ENCODE measurements around the gene PHACTR1.

PHACTR1 gene

DNA sequence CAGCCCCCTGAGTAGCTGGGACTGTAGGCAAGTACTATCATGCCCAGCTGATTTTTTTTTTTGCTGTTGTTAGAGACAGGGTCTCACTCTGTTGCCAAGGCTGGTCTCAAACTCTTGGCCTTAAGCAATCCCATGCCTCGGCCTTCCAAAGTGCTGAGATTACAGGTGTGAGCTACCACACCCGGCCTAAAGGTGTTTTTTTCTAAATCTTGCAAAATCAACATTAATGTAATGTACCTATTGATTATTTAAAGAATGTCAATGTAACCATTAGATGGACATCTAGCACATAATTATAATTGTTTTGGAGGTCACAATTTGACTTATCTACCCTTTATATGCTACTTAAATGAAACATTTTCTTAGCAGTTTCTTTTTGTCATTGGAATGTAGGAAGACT is 126.1 kb downstream of the PHACTR1 start:
- H3K4me3 ChIP-seq (ENCODE audit: low read depth, low read length), result no peak overlapping the region
- no peak for DNase-seq (ENCODE audit: low read depth)
- TF ChIP-seq, protein P1, sequence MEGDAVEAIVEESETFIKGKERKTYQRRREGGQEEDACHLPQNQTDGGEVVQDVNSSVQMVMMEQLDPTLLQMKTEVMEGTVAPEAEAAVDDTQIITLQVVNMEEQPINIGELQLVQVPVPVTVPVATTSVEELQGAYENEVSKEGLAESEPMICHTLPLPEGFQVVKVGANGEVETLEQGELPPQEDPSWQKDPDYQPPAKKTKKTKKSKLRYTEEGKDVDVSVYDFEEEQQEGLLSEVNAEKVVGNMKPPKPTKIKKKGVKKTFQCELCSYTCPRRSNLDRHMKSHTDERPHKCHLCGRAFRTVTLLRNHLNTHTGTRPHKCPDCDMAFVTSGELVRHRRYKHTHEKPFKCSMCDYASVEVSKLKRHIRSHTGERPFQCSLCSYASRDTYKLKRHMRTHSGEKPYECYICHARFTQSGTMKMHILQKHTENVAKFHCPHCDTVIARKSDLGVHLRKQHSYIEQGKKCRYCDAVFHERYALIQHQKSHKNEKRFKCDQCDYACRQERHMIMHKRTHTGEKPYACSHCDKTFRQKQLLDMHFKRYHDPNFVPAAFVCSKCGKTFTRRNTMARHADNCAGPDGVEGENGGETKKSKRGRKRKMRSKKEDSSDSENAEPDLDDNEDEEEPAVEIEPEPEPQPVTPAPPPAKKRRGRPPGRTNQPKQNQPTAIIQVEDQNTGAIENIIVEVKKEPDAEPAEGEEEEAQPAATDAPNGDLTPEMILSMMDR (IDR thresholded peaks at IDR 0.05; ENCODE audit: insufficient read depth, low read depth, low read length, missing control alignments), result no peak

GRCh38 chr6:12844284-12845223 is 128.0 kb downstream of the PHACTR1 start:
- H3K4me3 ChIP-seq (ENCODE audit: low read depth, low read length), result no peak overlapping the region
- TF ChIP-seq, protein P1 (IDR thresholded peaks at IDR 0.05; ENCODE audit: insufficient read depth, low read depth, low read length, missing control alignments), result peak; percentile 63
- DNase-seq (ENCODE audit: low read depth), result peak; percentile 45

- no peak for DNase-seq (ENCODE audit: low read depth)
- H3K4me3 ChIP-seq (ENCODE audit: low read depth, low read length), result no peak overlapping the region
- TF ChIP-seq, protein P1 (IDR thresholded peaks at IDR 0.05; ENCODE audit: insufficient read depth, low read depth, low read length, missing control alignments), result no peak
These were observed 128.8 kb downstream of the PHACTR1 start for GRCh38 chr6:12845224-12846004.

DNA sequence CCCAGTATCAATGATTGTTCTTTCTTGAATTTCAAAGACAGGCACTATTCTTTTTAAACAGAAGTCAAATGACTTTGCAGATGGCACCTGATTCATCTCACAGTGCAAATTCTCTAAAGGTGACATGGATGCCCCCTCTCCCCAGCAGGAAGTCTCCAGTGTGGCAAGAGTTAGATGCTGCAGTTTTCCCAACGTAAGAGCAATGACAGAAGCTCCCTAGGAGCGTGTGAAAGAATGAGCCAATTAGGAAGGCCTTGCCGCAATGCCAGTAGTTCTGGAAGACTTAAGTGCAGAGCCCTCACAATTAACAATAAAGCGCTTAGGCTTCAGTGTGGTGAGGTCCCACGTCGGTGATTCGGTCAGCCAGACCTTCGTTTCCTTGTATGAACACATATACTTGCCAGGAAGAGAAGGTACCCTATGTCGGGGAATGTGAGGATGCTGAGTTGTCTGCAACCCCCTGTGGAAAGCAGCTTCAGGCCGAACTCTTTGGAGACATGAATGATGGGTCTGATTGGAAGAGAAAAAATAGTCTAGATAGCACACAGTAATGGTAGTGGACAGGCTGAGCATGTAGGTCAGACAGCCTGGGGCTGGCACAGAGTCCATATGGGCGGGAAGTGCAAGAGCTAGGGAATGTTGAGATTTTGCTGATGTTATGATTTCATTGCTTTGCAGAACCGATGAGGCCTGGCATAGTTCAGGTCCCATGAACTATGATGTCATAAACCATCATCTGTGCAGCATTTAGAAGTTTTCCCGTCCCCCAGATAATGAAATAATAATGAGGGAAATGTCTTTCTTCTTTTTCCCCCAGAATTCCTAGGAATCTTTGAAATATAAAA is 132.6 kb downstream of the PHACTR1 start:
- DNase-seq (ENCODE audit: low read depth), result no peak
- H3K4me3 ChIP-seq (ENCODE audit: low read depth, low read length), result no peak overlapping the region
- TF ChIP-seq, protein P1 (IDR thresholded peaks at IDR 0.05; ENCODE audit: insufficient read depth, low read depth, low read length, missing control alignments), result no peak

GRCh38 chr6:12849809-12850198 is 133.2 kb downstream of the PHACTR1 start:
- no peak for DNase-seq (ENCODE audit: low read depth)
- H3K4me3 ChIP-seq (ENCODE audit: low read depth, low read length), result no peak overlapping the region
- TF ChIP-seq, protein P1 (IDR thresholded peaks at IDR 0.05; ENCODE audit: insufficient read depth, low read depth, low read length, missing control alignments), result no peak

DNA sequence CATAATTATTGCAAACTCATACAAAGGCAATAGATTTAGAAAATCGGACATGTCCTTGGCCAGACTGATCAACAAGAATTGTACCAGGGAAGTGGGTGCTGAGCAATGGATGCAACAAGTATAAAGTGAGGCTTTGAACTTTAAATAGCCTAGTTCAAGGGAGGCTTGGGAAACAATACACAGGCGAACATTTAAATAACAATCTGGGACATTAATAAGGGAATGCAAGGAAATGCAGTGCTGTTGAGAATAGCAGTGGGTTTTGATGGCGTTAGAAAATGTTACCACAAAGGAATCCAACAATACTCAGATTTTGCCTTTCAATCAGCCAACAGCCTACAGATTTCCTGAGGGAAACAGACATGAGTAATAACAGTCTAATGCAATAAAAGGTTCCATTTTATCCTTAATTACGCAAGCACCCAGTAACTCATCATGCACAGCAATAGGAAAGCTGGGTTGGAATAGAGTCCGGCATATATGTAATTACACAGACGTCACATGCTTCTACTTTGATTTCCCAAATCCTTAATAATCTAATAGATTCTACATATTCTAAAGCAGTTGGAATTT is 134.6 kb downstream of the PHACTR1 start:
- H3K4me3 ChIP-seq (ENCODE audit: low read depth, low read length), result no peak overlapping the region
- TF ChIP-seq, protein P1 (IDR thresholded peaks at IDR 0.05; ENCODE audit: insufficient read depth, low read depth, low read length, missing control alignments), result no peak
- no peak for DNase-seq (ENCODE audit: low read depth)

Data from GM12865 (cell line).